SW480 (cell line): Measurements from ENCODE around the gene LRRC32.
A peak's percentile ranks its signal among the peaks of the same experiment; 100 is the strongest.
"Not testable (repeated sequence)": the region's sequence is repeated elsewhere in the genome, so short reads cannot be mapped to it uniquely, and the experiment has no call there.

Experiments used
- DNase-seq: peaks from one replicate; pipeline ENCODE4 v3.0.0-alpha.2; 2016; ENCODE audit warnings: low spot score

LRRC32 gene

DNA sequence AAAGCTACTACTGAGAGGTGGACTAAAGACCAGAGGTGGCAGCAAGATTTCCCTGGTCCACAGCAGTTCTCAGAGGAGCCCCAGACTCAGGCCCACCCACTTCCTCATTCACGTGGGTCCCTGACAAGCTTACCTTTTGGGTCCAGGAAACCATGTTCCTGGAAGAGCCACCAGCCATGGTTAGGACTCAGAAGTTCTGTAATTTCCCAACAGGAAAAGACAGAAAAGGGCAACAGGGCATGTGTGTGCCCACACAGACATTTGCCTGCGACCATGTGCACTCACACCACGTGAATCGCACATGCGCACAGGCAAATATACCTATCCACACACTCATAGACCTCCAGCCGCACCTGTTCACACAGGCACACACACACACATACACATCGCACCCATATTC, 42.9 kb downstream of the LRRC32 start:
- DNase-seq: no peak

DNA sequence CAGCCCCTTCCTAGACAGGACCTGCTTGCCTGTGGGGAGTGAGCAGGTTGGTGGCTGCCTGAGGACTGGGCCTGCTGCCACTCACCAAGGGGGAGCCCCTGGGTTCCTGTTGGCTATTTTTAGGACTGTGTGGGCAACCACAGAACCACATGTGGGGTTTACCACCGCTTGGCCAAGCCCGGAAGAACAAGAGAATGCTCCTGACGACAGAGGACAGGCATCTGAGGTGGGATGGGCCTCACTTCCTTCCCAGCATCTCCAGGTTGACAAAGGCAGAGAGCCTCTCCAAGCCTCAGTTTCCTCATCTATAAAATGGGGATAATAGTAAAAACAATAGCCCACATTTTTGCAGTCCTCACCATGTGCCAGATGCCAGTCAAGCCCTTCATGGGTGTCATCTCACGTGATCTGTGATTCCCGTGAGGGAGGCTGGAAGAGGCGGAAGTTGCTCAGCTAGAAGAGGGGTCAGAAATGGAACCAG, 43.6 kb downstream of the LRRC32 start:
- DNase-seq: peak; percentile 91

DNA sequence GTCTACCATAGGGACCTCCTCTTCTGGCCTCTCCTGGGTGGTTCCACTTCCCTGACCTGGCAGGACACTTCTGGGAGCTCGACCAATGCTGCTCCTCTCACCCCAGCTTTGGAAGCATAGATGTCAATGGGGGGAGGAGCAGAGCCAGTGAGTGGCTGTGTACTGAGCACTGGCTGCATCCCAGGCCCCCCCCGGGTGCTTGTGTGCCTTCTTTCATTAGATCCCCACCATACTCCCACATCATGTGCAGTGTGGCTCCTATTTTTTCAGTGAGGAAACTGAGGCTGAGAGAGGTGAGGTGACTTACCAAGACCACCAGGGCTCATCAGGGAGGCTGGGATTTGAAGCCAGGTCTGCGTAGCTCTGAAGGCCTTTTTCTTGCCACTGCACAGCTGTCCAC, 44.3 kb downstream of the LRRC32 start:
- DNase-seq: no peak

DNA sequence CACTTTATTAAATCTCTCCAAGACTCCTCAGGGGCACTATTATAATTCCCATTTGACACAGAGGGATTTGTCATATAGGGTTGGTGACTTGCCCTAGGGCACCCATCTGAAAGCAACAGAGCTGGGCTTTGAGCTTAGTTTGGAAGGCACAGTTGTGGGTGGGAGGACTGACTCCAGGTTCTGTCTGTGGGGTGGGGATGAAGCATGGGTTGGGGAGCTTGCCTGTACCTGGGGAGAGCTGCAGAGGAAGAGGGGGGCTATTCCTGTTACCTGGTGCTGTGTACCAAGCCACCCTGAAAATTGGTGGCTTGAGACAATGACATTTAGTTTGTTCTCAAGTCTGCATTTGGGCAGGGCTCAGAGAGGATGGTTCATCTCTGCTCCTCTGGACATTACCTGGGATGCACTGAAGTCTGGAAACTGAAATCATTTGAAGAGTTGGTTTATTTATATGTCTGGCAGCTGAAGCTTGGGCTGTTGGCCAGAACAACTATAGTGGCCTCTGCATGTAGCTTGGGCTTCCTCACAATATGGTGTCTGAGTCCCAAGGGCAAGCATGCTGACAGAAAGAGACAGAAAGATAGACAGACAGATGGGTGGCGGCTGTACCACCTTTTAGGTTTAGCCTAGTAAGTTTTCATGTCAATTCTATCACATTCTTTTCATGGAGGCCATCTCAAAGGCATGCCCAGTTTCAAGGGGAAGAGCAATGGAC, 44.9 kb downstream of the LRRC32 start:
- no peak for DNase-seq

DNA sequence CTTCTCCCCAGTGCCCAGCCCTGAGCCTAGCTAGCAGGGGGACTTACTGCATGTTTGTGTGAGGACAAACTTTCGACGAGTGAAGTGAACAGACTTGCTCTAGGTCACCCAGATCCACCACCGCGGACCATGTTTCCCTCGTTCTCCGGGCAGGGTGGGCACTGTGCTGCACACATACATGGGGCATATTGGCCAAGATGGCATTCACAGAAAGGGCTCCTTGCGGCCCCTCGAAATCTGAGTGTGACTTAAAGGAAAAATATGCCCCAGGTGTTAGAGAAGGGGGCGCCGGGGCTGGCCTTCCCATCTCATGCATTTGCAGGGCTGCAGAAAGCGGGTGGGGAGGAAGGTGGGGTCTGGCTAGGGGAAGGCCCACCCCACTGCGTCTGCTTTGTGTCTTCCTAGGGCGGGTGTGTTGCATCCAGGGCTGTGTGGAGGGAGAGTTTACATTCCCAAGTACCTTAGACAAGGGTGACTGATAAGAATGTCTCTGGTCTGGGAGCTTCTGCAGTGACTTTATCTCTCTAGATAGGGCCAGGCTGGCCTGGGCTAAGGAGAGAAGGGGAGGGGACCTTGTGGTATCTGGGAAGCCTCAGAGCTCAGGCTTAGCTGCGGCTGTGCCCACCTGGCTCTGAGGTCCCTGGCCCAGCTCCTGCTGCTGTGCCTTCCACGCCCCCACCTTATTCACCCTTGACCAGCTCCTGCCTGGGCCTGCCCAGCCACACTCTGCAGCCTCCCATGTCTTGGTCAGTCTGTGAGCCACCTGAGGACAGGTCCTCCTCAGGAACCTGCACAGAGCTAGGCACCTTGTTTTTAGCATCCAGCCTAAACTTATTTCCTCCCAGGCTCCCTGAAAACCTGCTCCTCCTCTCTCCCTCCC, 45.8 kb downstream of the LRRC32 start:
- no peak for DNase-seq

DNA sequence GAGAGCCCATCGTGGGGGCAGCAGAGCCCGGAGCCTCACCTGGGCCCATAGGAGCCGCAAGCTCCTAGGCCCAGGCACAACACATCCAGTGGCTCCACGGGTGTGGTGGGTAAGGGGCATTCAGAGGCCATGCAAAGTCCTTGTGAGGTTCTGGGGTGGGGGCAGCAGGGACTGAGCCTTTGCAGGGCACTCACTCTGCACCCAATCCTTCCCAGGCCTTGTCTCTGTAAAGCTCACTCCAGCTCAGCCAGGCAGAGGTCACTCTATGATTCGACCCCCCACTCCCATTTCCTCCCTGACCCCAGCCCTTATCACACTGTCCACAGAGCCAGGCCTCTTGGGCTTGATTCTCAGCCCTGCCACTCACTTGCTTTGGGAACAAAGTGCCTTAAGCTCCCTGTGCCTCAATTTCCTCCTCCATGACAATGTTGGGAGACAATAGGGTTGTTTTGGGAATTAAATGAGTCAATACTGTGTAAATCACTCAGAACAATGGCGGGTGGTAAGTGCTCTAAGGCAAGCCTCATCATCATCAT, 46.6 kb downstream of the LRRC32 start:
- DNase-seq: no peak

DNA sequence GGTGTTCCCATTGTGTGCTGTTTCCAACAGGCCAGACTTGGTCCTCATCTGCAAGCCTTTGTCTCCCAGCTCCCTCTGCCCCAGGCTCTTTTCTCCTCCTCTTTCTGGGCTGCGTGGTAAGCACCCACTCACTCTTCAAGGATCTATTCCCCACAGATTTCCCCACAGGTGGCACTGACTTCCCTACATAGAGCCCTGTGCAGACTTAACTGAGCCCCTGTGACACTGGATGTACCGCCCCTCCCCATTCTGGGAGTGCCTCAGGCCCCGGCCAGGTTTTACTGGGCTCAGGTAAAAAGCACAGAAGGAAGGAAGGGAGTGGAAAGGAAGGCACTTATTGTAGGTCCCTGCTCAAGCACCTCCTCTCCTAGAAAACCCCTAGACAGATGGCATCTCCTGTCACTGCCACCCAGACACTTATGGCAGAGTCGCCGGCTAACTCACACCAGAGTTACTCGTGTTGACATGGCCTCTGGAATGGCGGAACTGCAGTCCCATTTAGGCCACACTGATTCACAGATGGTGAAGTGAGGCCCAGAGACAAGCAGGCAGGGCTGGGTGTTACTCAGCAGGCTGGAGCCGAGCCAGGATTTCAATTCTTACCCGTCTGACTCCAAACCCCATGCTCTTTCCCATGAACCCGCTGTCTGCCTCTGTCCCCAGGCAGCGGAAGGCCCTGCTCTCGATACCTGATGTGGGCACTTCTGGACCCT, 47.2 kb downstream of the LRRC32 start:
- no peak for DNase-seq

DNA sequence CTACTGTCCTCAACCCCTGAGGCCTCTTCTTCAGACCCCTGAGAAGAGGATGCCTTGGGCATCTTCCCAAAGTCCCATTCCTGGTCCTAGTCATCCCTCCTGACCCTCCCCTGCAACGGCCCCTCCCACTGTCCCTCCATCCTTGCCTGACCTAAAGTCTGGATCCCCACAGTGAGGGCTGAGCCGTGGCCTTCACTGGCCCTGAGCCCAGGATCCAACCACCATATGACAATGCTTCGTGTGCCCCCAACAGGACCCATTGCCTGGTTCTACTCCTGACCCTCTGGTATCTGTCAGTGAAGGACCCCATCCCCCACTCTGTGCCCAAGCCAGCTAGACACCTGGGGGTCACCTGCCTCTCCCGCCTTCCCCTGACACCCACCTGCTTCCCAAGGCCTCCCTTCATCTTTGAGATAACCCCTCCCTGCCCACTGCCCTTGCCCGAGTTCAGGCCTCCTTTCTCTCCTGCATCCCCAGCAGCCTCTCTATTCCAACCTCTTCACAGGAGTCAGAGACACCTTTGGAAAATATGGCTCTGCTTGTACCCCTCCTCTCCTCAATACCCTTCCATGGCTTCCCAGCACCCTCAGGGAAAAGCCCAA, 48.0 kb downstream of the LRRC32 start:
- DNase-seq: no peak

DNA sequence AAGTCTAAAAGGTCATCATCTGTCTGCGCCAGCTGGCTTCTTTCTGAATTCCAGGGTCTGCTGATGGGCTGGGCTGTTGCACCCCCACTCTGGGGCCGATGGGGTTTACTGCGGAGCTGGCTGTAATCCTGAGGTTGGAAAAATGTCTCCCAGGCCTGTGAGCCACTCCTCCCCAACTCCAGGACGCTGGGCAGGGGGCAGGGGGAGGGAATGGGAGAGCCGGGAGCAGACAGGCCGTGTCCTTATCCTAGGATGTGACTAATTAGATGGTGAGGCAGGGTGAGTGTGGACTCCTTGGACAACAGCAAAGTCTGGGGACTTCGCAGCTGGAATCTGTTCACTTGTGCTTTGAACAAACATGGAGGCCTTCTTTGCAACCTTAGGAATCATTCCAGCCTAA, 48.7 kb downstream of the LRRC32 start:
- no peak for DNase-seq

DNA sequence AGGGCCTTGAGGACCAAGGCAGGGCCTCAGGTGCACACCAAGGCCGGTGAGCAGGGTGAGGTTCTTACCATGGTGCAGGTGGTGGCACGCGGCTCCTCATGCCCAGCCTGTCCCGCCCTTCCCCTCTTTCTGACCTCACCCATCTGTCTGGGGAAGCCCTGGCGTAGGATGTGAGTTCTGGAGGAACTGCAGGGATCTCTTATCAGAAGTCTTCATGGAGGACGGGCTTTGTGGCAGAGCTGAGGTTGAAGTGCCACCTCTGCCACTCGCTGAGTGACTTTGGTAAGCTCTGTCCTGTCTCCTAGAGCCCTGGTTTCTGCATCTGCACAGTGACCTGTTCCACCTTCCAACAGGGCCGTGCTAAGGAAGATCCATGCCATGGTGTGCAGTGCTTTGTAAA, 49.1 kb downstream of the LRRC32 start:
- no peak for DNase-seq

DNA sequence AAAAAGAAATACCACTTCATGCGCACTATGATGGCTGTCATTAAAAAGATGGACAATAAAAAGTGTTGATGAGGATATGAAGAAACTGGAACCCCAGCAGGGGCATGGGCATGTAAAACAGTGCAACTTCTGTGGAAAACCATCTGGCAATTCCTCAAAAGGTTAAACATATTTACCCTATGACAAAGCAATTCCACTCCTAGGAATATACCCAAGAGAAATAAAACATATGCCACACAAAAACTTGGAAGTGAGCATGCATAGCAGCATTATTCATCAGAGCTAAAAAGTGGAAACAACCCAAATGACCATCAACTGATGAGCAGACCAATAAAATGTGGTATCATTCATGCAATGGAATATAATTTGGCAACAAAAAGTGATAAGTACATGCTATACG, 50.1 kb downstream of the LRRC32 start:
- no peak for DNase-seq

DNA sequence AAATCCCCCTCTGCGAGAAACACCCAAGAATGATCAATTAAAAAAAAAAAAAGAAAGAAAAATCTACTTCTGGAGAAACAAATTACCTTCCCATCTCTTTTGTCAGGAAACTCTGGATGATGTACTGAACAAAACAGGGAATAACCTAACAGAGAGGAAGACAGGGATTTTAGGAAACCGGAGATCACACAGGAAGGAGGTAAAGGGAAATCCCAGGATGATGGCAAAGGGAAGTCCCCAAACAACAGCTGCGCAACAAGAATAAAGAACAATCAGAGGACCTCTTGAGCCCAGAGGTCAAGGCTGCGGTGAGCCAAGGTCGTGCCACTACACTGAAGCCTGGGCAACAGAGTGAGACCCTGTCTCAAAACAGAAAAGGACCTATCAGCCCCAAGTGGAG, 50.7 kb downstream of the LRRC32 start:
- DNase-seq: not testable (repeated sequence)

DNA sequence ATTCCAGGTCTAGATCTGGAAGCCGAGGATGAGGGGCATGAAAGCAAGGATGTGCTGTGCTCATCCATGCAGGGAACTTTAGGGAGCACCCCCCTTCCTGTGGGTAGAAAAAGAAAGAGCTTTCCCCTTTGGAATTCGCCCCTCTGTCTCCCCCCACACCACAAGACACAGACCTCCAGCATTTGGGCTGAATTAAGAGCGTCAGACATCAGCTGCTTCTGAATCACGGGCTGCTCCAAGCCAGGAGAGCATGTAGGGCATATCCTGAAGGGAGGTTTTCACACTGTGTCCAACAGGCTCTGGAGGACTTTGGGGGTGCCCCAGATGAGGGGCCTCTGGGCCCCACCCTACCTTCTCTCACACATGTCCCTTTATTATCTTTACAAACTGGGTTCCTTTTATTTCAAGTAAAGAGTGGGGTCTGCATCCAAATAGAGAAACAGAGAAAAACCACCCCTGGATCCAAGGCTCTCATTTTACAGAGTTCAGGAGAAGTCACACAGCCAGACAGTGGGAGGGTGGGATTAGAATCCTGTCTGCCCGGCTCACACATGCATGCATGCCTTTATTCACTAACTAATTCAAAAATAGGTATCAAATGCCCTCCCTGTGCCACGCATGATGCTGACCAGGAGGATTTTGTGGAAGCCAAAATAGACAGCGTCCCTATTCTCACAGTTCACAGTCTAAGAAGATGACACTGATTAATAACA, 52.8 kb downstream of the LRRC32 start:
- no peak for DNase-seq

DNA sequence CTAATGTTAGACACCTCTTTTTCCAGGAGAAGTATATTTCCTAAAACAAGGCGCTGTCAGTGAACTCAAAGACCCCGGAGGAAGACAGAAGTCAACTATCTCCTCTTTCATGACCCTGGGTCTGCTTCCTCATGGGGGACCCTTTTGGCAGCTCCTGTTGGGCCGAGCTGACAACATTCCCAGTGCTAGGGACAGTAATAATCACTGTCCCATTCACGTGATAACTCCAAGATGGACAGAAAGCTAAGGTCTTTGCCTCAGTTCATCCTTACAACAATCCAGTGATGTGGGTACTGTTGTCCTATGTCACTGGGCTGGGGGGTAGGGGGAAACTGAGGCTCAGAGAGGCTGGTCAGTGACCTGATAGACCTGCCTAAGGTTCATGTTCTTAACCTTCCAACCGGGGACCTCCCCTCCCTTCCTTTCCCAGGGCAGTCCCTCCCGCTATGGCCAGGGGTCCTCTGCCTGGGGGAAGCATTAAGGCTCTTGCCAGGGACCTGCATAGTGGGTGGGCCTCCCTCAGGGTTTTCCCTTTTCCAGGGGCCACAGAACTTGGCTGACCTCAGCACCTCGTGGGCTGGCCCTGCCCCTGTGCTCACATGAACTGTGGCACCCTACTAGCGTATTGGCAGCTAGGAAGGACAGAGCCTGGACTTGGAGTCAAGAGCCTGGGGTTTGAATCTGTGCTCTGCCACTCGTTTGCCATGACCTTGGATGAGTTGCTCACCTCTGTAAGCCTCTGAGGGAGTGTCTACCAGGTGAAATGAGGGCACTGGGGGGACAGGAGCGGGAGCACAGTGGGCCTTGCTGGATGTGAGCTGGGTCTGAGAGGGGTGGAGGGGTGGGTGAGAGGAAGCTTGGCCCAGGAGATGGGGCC, 53.6 kb downstream of the LRRC32 start:
- DNase-seq: no peak

DNA sequence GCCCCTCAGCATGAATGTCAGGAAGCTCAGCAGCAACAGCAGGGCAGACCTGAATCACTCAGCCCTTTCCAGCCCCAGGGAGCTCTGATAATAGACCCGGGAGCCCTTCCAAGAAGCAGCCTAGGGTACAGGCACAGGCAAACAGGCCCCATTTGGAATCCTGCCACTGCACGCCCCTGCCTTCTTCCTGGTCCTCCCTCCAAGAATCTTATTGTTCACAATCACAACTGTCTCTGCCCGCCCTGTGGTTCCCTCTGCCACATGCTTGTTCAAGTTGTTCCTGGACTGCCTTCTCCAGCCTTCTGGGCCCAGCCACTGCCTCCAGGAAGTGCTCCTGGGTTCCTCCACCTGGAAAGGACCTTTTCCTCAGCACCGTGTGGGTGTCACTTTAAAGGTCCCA, 54.6 kb downstream of the LRRC32 start:
- DNase-seq: no peak

DNA sequence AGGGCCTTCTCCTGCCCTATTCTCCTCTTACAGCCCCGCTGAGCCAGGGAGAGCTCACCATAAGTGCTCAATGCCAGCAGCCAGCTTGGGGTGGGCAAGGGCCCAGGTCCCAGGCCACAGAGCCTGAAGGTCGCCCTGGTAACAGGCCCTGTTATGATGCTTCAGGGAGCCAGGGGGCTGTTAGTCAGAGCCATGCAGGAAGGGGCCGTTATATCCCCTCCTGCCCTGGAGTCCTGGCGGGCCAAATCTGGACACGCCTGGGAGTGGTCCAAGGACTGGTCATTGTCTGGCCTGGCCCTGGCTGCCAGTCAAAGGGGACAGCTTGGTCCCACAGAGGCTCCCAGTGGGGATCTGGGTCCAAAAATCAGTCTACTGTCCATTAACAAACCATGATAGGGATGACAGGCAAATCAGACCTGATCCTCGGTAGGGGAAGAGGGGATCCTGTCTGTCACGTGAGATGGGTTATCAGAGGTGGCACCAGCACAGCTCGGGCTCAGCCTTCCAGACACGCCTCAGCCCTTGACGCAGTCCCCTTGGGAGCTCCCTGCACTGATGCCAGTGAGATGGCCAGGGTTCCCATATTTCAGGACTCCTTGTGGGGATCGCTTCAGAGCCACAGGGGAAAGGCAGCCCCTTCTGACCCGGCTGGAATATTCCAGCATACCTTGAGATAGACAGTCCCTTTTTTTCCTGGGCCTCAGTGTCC, 55.9 kb downstream of the LRRC32 start:
- DNase-seq: no peak

DNA sequence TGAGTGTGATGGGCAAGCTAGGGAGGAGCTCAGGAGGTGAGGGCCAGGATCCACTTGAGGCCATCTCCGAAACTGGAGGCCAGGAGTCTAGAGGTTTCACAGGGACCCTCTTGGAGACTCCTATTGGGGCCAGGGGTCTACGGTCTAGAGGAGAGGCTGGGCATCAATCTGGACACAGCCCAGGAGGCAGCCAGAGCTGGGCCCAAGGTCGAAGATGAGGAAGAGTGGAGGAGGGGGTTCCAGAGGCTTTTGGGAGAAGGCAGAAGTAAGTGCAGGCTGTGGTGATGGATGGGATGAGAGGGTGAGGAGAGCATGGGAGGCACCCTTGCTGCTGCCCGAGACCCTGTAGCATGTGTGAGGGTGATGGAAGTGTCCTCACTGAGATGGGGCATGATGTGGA, 56.6 kb downstream of the LRRC32 start:
- DNase-seq: no peak

DNA sequence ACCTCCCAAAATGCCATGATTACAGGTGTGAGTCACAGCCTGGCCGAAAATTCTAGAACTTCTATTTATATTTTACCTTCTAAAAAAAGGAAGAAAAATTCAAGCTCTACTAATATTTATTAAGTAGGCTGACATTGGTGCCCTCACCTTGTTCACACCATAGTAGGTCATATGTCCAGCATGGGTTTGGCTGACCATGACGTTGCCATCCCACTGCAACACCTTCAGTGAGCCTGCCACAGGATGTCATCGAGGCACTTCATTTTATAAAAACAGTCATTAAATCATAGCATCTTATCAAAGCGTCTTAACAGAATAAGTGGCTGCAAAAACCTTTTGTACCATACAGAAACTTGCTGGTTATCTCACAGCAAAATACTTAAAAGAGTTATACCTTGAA, 58.3 kb downstream of the LRRC32 start:
- DNase-seq: no peak

DNA sequence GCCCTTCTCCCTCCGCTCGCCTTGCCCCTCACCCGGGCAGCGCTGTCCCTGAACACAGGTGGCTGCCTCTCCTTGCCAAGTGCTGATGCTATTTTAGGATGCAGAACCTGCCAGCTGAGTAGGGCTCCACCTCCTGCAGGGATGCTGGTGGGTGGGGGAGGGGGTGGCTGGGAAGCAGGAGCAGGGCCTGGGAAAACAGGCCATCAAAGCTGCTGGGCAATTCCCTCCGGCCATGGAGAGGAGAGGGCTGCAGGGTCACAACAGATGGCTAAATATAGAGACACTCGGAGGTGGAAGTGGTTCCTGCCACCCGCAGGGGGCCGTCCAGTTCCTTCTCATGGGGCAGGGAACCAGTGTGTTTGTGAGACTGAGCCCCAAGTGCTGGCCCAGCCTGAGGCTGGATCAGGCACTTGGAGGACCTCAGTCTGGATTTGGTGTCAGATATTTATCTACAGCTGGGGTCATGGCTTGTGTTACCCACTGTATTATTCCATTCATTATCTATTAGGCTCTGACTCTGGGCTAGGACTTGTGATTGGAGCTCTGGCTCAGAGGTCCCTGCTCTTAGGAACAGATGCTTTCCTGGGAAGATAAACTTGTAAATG, 59.6 kb downstream of the LRRC32 start:
- no peak for DNase-seq
